HepG2 (cell line): Measurements from ENCODE around the gene CA14. TPM values are rescaled to one million over a fixed set of nuclear protein-coding genes. Genes with fewer than 3 reads are reported as not detected.

Source experiments
- HNRNPUL1 ChIP-seq: fragments of 200-400 bp; formaldehyde crosslinking; IDR thresholded peaks from 2 replicates; pipeline ENCODE4 v1.6.1; 2017; ENCODE audit warnings: low read depth, mild to moderate bottlenecking, low read length, moderate library complexity
- HOXA9 ChIP-seq: sonication (generic); formaldehyde crosslinking; IDR thresholded peaks from 2 replicates; pipeline ENCODE4 v1.8.1; 2022; ENCODE audit warnings: missing genetic modification reagents, mild to moderate bottlenecking, moderate library complexity, borderline replicate concordance
- IKZF4 ChIP-seq: sonication (generic); formaldehyde crosslinking; IDR thresholded peaks from 2 replicates; pipeline ENCODE4 v1.5.1; 2020; ENCODE audit warnings: borderline replicate concordance, mild to moderate bottlenecking, low read depth, missing genetic modification reagents; ENCODE audit errors: not compliant biosample characterization
- JDP2 ChIP-seq: sonication (generic); formaldehyde crosslinking; IDR thresholded peaks from 2 replicates; pipeline ENCODE4 v1.8.1; 2022; ENCODE audit warnings: missing genetic modification reagents, borderline replicate concordance
- MTF1 ChIP-seq: sonication (generic); formaldehyde crosslinking; IDR thresholded peaks from 2 replicates; pipeline ENCODE4 v1.5.0; 2020; ENCODE audit warnings: missing genetic modification reagents
- RCOR2 ChIP-seq: IDR thresholded peaks from 2 replicates; pipeline ENCODE4 v1.6.1; 2016; ENCODE audit warnings: missing biosample characterization, missing genetic modification reagents
- TBX2 ChIP-seq: sonication (generic); formaldehyde crosslinking; IDR thresholded peaks from 2 replicates; pipeline ENCODE4 v1.5.0; 2020; ENCODE audit warnings: missing genetic modification reagents, mild to moderate bottlenecking, borderline replicate concordance
- U2AF1 ChIP-seq: fragments of 200-400 bp; formaldehyde crosslinking; optimal IDR thresholded peaks from 2 replicates; pipeline ENCODE3; 2017; ENCODE audit warnings: mild to moderate bottlenecking, low read depth, low read length
- ZMYM3 ChIP-seq: sonication (generic); formaldehyde crosslinking; IDR thresholded peaks from 2 replicates; pipeline ENCODE4 v1.5.1; 2020; ENCODE audit warnings: mild to moderate bottlenecking, missing genetic modification reagents
- ZNF121 ChIP-seq: sonication (generic); formaldehyde crosslinking; IDR thresholded peaks from 2 replicates; pipeline ENCODE4 v1.5.0; 2020; ENCODE audit warnings: mild to moderate bottlenecking, missing genetic modification reagents
- ZNF343 ChIP-seq: sonication (generic); formaldehyde crosslinking; IDR thresholded peaks from 2 replicates; pipeline ENCODE4 v1.4.0; 2020; ENCODE audit warnings: mild to moderate bottlenecking, missing genetic modification reagents
- ZNF776 ChIP-seq: sonication (generic); formaldehyde crosslinking; IDR thresholded peaks from 2 replicates; pipeline ENCODE4 v1.4.0; 2020; ENCODE audit warnings: mild to moderate bottlenecking, missing genetic modification reagents
- polyA plus RNA-seq, 8 experiments: library from polyadenylated mRNA; depleted of rRNA in 3 of 8; stranded (reverse) in 7 of 8; unstranded in 1 of 8; fragments of >200 nt; fragmentation: Illumina TruSeq in 4 of 8; extraction: Trizol in 4 of 8; gene quantifications; 2 replicates each; pipeline versions ENCODE4 v1.2.1 to v1.2.3, GENCODE V29; 2011 to 2016; ENCODE audit warnings: low read depth in 4 of 8, missing spikeins in 1 of 8, mixed read lengths in 1 of 8; ENCODE audit not compliant: insufficient read depth in 1 of 8
- total RNA-seq, 5 experiments: library from RNA; depleted of rRNA; stranded (reverse); fragments of >200 nt; fragmentation: Illumina TruSeq; extraction: Trizol; gene quantifications; 2 replicates each; pipeline ENCODE4 v1.2.3, GENCODE V29; 2016; ENCODE audit warnings: low read depth in 1 of 5
- TF ChIP-seq, protein P1 (sequence below): sonication (generic); formaldehyde crosslinking; conservative IDR thresholded peaks from 2 replicates; pipeline ENCODE4 v1.4.0; 2020; ENCODE audit warnings: mild to moderate bottlenecking, missing genetic modification reagents, moderate library complexity
- TF ChIP-seq, protein P2 (sequence below): sonication (generic); formaldehyde crosslinking; IDR thresholded peaks from 2 replicates; pipeline ENCODE4 v1.4.0; 2020; ENCODE audit warnings: mild to moderate bottlenecking, low read depth, missing genetic modification reagents
- TF ChIP-seq, protein P3 (sequence below): sonication (generic); formaldehyde crosslinking; IDR thresholded peaks from 2 replicates; pipeline ENCODE4 v1.8.0; 2022; ENCODE audit warnings: mild to moderate bottlenecking, missing genetic modification reagents, moderate library complexity
- TF ChIP-seq, protein P4 (sequence below): sonication (generic); formaldehyde crosslinking; conservative IDR thresholded peaks from 2 replicates; pipeline ENCODE4 v1.4.0; 2020; ENCODE audit warnings: missing genetic modification reagents
- TF ChIP-seq, protein P5 (sequence below): IDR thresholded peaks from 2 replicates; pipeline ENCODE4 v1.6.1; 2016; ENCODE audit warnings: missing compliant biosample characterization, missing genetic modification reagents, borderline replicate concordance

CA14 gene
- total and polyA plus RNA-seq, 2 of the 13 experiments (the other 11 are each of a cell fraction or from before 2014, with no cell fraction given), result 2.4 to 8.5 TPM

DNA sequence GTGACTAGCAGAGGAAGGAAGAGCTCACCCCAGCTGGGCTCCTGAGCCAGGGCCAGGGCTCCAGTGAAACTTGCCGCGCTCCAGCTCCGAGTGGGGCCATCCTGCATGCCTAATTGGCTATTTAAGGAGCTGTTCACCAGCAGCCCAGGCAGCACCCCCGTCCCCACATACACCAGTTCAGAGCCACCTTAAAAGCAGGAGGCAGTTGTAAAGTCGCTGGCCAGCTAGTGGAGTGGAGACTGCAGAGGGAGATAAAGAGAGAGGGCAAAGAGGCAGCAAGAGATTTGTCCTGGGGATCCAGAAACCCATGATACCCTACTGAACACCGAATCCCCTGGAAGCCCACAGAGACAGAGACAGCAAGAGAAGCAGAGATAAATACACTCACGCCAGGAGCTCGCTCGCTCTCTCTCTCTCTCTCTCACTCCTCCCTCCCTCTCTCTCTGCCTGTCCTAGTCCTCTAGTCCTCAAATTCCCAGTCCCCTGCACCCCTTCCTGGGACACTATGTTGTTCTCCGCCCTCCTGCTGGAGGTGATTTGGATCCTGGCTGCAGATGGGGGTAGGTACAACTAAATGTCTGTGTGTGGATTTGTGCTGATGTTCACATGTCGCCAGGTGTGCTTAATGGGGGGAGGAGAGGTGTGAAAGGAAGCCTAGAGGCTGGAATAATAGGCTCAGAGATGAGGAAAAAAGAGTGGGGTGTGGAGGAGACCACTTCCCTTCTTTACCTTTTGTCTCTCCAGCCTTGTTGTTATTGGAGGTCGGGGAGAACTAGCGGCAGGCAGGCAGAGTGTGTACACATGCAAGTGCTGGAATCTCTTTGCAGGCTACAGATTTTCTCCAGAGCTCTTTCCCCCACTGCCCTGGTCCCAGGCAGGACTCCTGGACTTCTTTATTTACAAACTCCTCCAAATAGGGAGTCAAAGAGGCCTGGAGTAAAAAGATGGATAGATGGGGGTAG lies at the start of gene CA14 (continued):
- TF ChIP-seq, protein P1, sequence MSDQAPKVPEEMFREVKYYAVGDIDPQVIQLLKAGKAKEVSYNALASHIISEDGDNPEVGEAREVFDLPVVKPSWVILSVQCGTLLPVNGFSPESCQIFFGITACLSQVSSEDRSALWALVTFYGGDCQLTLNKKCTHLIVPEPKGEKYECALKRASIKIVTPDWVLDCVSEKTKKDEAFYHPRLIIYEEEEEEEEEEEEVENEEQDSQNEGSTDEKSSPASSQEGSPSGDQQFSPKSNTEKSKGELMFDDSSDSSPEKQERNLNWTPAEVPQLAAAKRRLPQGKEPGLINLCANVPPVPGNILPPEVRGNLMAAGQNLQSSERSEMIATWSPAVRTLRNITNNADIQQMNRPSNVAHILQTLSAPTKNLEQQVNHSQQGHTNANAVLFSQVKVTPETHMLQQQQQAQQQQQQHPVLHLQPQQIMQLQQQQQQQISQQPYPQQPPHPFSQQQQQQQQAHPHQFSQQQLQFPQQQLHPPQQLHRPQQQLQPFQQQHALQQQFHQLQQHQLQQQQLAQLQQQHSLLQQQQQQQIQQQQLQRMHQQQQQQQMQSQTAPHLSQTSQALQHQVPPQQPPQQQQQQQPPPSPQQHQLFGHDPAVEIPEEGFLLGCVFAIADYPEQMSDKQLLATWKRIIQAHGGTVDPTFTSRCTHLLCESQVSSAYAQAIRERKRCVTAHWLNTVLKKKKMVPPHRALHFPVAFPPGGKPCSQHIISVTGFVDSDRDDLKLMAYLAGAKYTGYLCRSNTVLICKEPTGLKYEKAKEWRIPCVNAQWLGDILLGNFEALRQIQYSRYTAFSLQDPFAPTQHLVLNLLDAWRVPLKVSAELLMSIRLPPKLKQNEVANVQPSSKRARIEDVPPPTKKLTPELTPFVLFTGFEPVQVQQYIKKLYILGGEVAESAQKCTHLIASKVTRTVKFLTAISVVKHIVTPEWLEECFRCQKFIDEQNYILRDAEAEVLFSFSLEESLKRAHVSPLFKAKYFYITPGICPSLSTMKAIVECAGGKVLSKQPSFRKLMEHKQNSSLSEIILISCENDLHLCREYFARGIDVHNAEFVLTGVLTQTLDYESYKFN, result peak; percentile 49
- TF ChIP-seq, protein P2, sequence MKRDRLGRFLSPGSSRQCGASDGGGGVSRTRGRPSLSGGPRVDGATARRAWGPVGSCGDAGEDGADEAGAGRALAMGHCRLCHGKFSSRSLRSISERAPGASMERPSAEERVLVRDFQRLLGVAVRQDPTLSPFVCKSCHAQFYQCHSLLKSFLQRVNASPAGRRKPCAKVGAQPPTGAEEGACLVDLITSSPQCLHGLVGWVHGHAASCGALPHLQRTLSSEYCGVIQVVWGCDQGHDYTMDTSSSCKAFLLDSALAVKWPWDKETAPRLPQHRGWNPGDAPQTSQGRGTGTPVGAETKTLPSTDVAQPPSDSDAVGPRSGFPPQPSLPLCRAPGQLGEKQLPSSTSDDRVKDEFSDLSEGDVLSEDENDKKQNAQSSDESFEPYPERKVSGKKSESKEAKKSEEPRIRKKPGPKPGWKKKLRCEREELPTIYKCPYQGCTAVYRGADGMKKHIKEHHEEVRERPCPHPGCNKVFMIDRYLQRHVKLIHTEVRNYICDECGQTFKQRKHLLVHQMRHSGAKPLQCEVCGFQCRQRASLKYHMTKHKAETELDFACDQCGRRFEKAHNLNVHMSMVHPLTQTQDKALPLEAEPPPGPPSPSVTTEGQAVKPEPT (CRISPR knock-in tag), result peak; percentile 100
- TF ChIP-seq ZMYM3 (CRISPR knock-in tag) (peak; percentile 10; the same call in 1 of the 2 replicates), RCOR2 (no peak), ZNF121 (CRISPR knock-in tag) (no peak), ZNF343 (no peak), ZNF776 (CRISPR knock-in tag) (no peak), HNRNPUL1 (no peak), IKZF4 (CRISPR knock-in tag) (no peak), HOXA9 (CRISPR knock-in tag) (no peak), JDP2 (CRISPR knock-in tag) (no peak), TBX2 (peak; percentile 36; the same call in 1 of the 2 replicates), U2AF1 (no peak), MTF1 (CRISPR knock-in tag) (no peak)
- TF ChIP-seq, protein P3, sequence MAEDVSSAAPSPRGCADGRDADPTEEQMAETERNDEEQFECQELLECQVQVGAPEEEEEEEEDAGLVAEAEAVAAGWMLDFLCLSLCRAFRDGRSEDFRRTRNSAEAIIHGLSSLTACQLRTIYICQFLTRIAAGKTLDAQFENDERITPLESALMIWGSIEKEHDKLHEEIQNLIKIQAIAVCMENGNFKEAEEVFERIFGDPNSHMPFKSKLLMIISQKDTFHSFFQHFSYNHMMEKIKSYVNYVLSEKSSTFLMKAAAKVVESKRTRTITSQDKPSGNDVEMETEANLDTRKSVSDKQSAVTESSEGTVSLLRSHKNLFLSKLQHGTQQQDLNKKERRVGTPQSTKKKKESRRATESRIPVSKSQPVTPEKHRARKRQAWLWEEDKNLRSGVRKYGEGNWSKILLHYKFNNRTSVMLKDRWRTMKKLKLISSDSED (CRISPR knock-in tag), result no peak
- TF ChIP-seq, protein P4, sequence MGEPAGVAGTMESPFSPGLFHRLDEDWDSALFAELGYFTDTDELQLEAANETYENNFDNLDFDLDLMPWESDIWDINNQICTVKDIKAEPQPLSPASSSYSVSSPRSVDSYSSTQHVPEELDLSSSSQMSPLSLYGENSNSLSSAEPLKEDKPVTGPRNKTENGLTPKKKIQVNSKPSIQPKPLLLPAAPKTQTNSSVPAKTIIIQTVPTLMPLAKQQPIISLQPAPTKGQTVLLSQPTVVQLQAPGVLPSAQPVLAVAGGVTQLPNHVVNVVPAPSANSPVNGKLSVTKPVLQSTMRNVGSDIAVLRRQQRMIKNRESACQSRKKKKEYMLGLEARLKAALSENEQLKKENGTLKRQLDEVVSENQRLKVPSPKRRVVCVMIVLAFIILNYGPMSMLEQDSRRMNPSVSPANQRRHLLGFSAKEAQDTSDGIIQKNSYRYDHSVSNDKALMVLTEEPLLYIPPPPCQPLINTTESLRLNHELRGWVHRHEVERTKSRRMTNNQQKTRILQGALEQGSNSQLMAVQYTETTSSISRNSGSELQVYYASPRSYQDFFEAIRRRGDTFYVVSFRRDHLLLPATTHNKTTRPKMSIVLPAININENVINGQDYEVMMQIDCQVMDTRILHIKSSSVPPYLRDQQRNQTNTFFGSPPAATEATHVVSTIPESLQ (CRISPR knock-in tag), result no peak
- TF ChIP-seq, protein P5, sequence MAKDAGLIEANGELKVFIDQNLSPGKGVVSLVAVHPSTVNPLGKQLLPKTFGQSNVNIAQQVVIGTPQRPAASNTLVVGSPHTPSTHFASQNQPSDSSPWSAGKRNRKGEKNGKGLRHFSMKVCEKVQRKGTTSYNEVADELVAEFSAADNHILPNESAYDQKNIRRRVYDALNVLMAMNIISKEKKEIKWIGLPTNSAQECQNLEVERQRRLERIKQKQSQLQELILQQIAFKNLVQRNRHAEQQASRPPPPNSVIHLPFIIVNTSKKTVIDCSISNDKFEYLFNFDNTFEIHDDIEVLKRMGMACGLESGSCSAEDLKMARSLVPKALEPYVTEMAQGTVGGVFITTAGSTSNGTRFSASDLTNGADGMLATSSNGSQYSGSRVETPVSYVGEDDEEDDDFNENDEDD (CRISPR knock-in tag), result peak; percentile 52; the same call in 1 of the 2 replicates
